GM12874 (cell line): ENCODE data around the gene FBXO21.

ENCODE experiments used
- TF ChIP-seq, protein P1 (sequence below): IDR thresholded peaks from 2 replicates; pipeline ENCODE4 v1.5.1; 2011; ENCODE audit warnings: low read depth, mild to moderate bottlenecking, control low read depth, low read length, moderate library complexity; ENCODE audit not compliant: insufficient read depth

FBXO21 gene

DNA sequence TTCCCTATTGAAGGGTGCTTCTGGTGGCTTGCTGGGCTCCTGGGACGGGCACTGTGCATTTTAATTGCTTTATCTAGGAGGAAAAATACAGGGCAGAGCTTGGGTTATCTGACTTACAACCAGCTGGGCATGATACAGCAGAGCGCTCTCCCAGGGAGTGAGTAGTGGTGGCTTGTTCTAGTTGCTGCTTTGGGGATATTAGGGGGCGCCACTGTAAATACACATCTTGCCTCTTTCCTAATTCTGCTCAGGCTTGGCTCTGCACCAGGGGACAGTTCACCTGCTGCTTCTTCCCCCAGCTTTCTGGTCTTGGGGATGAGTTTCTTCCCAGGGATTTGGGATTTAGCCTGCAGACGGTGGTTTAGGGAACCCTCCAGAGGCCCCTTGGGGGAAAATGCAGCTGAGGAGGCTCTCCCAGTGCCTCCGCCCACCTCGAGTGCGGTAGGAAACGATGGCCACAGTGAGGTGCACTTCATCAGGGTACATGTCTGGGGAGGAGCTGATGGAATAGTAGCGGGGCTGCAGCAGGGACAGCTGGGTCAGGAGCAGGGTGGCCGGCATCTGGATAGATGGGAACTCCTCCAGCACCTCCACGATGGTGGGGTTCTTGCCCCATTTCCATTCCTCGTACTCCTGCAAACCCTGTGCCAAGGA lies 36.9 kb upstream of the FBXO21 start:
- TF ChIP-seq, protein P1, sequence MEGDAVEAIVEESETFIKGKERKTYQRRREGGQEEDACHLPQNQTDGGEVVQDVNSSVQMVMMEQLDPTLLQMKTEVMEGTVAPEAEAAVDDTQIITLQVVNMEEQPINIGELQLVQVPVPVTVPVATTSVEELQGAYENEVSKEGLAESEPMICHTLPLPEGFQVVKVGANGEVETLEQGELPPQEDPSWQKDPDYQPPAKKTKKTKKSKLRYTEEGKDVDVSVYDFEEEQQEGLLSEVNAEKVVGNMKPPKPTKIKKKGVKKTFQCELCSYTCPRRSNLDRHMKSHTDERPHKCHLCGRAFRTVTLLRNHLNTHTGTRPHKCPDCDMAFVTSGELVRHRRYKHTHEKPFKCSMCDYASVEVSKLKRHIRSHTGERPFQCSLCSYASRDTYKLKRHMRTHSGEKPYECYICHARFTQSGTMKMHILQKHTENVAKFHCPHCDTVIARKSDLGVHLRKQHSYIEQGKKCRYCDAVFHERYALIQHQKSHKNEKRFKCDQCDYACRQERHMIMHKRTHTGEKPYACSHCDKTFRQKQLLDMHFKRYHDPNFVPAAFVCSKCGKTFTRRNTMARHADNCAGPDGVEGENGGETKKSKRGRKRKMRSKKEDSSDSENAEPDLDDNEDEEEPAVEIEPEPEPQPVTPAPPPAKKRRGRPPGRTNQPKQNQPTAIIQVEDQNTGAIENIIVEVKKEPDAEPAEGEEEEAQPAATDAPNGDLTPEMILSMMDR = no peak

DNA sequence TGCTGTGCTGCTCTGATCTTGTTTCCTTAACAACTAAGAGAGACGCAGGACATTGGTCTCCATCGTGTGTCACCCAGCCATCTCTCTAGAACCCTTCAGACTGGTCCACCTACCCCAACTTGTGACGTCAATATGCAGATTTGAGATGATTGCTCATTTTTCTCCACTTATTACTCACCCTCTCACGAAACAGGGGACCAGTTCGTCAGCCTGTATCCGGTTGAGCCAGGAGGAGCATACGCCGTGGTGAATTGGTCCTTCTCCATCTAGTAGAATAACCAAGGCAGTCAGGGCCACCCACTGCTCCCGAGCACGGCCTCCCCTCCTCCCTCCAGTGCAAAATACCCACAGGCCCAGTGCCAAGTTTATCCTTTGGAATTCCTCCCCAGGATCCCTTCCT lies 36.2 kb upstream of the FBXO21 start:
- TF ChIP-seq, protein P1 = no peak

DNA sequence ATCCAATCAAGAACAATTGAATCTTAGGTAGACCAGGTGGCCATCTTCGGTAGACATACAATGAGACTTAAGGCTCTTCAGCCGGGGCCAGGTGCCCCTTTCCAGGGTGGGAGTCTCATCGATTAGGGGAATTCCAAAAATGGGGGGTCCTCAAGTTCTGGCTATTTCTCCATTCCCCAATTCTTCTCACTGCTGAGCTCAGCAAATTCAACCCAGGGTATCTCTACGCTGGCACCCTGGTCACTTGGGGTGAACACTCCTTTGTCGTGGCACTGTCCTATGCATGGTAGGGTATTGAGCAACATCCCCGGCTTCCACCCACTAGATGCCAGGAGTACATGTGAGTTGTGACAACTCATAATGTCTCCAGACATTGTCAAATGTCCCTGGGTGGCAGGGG lies 34.9 kb upstream of the FBXO21 start:
- TF ChIP-seq, protein P1 = no peak

DNA sequence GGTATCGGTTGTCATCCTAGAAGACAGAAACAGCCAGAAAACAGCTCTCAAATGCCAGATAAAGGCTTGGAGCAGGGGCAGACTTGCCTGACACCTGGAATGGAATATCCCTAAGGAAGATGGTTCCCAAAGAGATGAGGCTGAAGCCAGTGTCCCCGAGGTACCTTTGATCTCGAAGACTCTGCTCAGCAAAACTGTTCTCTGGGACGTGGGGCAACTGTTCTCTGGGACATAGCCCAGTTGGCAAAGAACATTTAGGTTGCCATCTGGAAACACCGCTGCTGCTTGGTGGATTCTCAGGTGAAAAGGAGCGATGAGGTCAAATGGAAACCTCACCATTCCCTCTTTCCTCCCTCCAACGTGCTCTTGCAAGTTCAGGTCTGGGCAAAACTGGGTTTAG lies 27.9 kb upstream of the FBXO21 start:
- TF ChIP-seq, protein P1 = no peak

DNA sequence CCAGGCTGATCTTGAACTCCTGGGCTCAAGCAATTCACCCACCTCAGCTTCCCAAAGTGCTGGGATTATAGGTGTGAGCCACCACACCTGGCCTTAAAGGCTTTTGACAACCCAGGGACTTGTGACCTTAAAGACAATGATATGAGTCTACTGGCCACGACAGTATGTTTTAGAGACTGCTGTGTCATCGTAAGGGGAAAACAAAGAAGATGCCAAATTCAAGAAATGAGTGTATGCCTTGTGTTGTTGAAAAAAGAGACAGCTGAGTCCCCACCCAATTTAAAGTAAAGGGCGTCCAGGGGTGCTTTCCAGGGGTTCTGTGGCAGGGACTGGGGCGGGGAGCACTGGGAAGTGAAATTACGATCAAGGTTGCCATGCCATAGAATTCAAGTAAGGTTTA lies 26.4 kb upstream of the FBXO21 start:
- TF ChIP-seq, protein P1 = no peak

DNA sequence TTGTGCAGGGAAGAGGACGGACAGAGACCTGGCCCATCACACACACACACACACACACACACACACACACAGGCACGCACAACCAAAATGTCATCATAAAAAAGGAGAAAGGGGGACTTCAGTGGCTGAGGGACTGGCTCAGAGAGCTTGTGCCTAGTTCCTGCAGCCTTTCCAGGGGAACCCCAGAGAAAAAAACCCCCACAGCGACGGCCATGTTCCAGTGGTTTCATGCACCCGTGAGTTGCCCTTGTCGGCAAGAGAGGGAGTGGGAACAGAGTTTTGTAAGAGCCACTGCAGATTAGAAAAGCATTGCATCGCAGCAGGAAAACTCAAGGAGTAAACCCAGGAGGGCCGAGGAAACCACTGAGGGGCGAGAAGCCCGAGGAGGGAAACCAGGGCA lies 24.5 kb upstream of the FBXO21 start:
- TF ChIP-seq, protein P1 = no peak

DNA sequence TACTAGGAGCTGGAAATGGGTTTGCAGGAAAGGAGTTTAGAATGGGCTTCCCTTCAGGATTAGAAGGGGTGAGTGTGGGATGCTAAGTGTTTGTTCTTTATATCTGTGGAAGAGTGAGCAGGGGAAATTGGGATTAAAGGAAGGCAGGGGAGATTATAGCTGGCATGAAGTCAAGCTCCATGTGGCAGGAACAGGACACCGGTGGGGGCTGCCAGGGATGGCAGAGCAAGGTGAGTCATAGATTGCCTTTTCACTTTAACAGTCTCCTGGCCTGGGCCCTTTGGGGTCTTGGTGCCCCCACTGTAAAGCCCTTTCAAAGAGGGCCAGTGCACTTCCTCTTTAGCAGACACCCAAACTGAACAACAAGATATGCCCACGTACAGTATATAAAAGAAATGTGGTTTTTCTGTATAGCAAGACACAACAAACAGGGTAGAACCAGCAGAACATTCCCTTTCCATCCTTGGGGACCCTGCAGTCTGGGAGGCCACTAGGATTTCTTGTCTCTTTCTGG lies 23.1 kb upstream of the FBXO21 start:
- TF ChIP-seq, protein P1 = no peak
